HEK293 (cell line): ENCODE measurements around the gene WFDC12.

Experiments
- CTCF ChIA-PET: fragments of 350-600 bp; formaldehyde crosslinking; extraction: SDS; loops from one replicate; lab custom pipeline; 2021; ENCODE audit warnings: antibody characterized with exemption; lab: Yijun Ruan, JAX
- POLR2A ChIA-PET: fragments of 300-600 bp; formaldehyde crosslinking; extraction: SDS; loops from one replicate; lab custom pipeline; 2020; ENCODE audit warnings: antibody characterized with exemption, inconsistent platforms; lab: Yijun Ruan, JAX
- H3K27ac ChIP-seq: fragments of 200-500 bp; sonication (Bioruptor generic); 2 replicates; pipeline ENCODE4 v1.5.1; 2014; ENCODE audit warnings: low read depth, low read length, control low read depth, inconsistent platforms; ENCODE audit errors: extremely low read depth
- H3K36me3 ChIP-seq, 2 experiments: fragments of 200-500 bp in 1 of 2; sonication (Bioruptor generic) in 1 of 2; 1 replicate in 1 of 2; 2 replicates in 1 of 2; pipeline ENCODE4 v1.5.1; 2014 to 2017; ENCODE audit warnings: inconsistent platforms in 2 of 2, low read length in 2 of 2; ENCODE audit not compliant: control insufficient read depth in 2 of 2, insufficient read depth in 1 of 2
- H3K4me1 ChIP-seq: fragments of 200-500 bp; sonication (Bioruptor generic); 2 replicates; pipeline ENCODE4 v1.5.1; 2014; ENCODE audit warnings: mild to moderate bottlenecking, low read length, inconsistent platforms; ENCODE audit not compliant: control insufficient read depth, insufficient read depth
- H3K4me3 ChIP-seq: 2 replicates; pipeline ENCODE4 v1.5.1; 2011; ENCODE audit warnings: low read depth, mild to moderate bottlenecking, control low read depth, low read length, moderate library complexity
- H3K9me3 ChIP-seq: fragments of 200-500 bp; sonication (Bioruptor generic); 2 replicates; pipeline ENCODE4 v1.5.1; 2014; ENCODE audit warnings: low read depth, low read length, inconsistent platforms; ENCODE audit not compliant: control insufficient read depth, insufficient read depth
- KLF10 ChIP-seq: fragments of 450-650 bp; IDR thresholded peaks from 2 replicates; pipeline ENCODE4 v1.5.1; 2018; ENCODE audit warnings: missing biosample characterization, mild to moderate bottlenecking, missing genetic modification characterization
- KLF8 ChIP-seq: fragments of 450-650 bp; formaldehyde crosslinking; IDR thresholded peaks from 2 replicates; pipeline ENCODE4 v1.5.1; 2016; ENCODE audit warnings: missing biosample characterization, missing genetic modification characterization
- MYNN ChIP-seq: fragments of 450-650 bp; formaldehyde crosslinking; IDR thresholded peaks from 2 replicates; pipeline ENCODE4 v1.5.1; 2016; ENCODE audit warnings: missing biosample characterization, missing genetic modification characterization, borderline replicate concordance
- ZBTB1 ChIP-seq: fragments of 450-650 bp; formaldehyde crosslinking; IDR thresholded peaks from 2 replicates; pipeline ENCODE4 v1.5.1; 2016; ENCODE audit warnings: missing biosample characterization, missing genetic modification characterization
- ZBTB48 ChIP-seq: fragments of 450-650 bp; formaldehyde crosslinking; IDR thresholded peaks from 2 replicates; pipeline ENCODE4 v1.5.1; 2016; ENCODE audit warnings: missing biosample characterization, missing genetic modification characterization
- ZFP37 ChIP-seq: fragments of 450-650 bp; formaldehyde crosslinking; IDR thresholded peaks from 2 replicates; pipeline ENCODE4 v1.5.1; 2016; ENCODE audit warnings: missing biosample characterization, missing genetic modification characterization
- ZNF138 ChIP-seq: fragments of 450-650 bp; formaldehyde crosslinking; IDR thresholded peaks from 2 replicates; pipeline ENCODE4 v1.5.1; 2016; ENCODE audit warnings: missing biosample characterization, missing genetic modification characterization, borderline replicate concordance
- ZNF221 ChIP-seq: fragments of 450-650 bp; formaldehyde crosslinking; IDR thresholded peaks from 2 replicates; pipeline ENCODE4 v1.5.1; 2017; ENCODE audit warnings: missing biosample characterization, missing genetic modification characterization, borderline replicate concordance
- ZNF324 ChIP-seq: fragments of 450-650 bp; formaldehyde crosslinking; IDR thresholded peaks from 2 replicates; pipeline ENCODE4 v1.5.1; 2016; ENCODE audit warnings: missing biosample characterization, missing genetic modification characterization
- ZNF416 ChIP-seq: fragments of 450-650 bp; formaldehyde crosslinking; IDR thresholded peaks from 2 replicates; pipeline ENCODE4 v1.5.1; 2016; ENCODE audit warnings: missing biosample characterization, missing genetic modification characterization
- ZNF473 ChIP-seq: fragments of 450-650 bp; formaldehyde crosslinking; IDR thresholded peaks from 2 replicates; pipeline ENCODE4 v1.5.1; 2017; ENCODE audit warnings: missing biosample characterization, missing genetic modification characterization
- ZNF670 ChIP-seq: fragments of 450-650 bp; formaldehyde crosslinking; IDR thresholded peaks from 2 replicates; pipeline ENCODE4 v1.5.1; 2016; ENCODE audit warnings: missing biosample characterization, missing genetic modification characterization, low read depth
- TF ChIP-seq, protein P1 (sequence below): fragments of 450-650 bp; formaldehyde crosslinking; conservative IDR thresholded peaks from 2 replicates; pipeline ENCODE4 v1.5.1; 2016; ENCODE audit warnings: low read depth, missing biosample characterization, missing genetic modification characterization
- TF ChIP-seq, protein P2 (sequence below): IDR thresholded peaks from 2 replicates; pipeline ENCODE4 v1.6.1; 2011; ENCODE audit warnings: mild to moderate bottlenecking, low read depth, low read length, borderline replicate concordance
- TF ChIP-seq, protein P3 (sequence below): fragments of 450-650 bp; formaldehyde crosslinking; IDR thresholded peaks from 2 replicates; pipeline ENCODE4 v1.5.1; 2016; ENCODE audit warnings: missing biosample characterization, missing genetic modification characterization
- TF ChIP-seq, protein P4 (sequence below): fragments of 450-650 bp; formaldehyde crosslinking; IDR thresholded peaks from 2 replicates; pipeline ENCODE4 v1.5.1; 2017; ENCODE audit warnings: missing biosample characterization, missing genetic modification characterization
- TF ChIP-seq, protein P5 (sequence below): fragments of 450-650 bp; formaldehyde crosslinking; IDR thresholded peaks from 2 replicates; pipeline ENCODE4 v1.5.1; 2016; ENCODE audit warnings: missing biosample characterization, missing genetic modification characterization
- TF ChIP-seq, protein P6 (sequence below): fragments of 450-650 bp; formaldehyde crosslinking; IDR thresholded peaks from 2 replicates; pipeline ENCODE4 v1.5.1; 2016; ENCODE audit warnings: missing biosample characterization, missing genetic modification characterization

Gene WFDC12

DNA sequence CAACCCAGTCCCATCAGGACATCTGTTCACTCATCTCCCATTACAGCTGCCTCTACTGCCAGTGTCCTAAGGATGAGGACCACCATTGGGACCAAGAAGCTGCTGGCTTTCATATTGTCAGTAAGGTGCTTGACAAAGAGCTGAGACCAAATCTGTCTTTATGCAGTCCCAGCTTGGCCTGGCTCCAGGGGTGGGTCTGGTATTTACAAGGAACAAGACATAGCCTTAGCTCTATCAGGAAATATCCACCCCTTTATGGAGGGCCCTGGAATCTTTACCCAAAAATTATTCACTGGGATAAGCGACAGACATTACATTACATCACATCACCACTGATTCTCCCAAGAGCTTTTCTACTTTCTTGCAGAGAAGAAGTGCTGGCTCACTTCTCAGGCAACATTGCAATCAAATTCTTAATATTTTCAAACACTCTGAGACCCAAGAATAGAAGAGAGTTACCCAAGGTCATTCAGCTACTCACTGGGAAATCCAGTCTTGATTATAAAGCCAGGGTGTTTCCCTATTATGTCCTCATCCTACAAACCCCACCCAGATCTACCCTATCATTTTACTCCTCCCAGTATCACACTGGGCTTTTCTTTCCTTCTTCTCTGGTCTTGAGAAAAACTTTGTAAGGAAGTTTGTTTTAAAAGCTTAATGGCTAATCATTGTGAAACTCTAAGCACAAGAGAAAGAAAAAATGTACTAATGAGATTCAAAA lies 39.0 kb upstream of the WFDC12 start (continued):
- TF ChIP-seq, protein P1, sequence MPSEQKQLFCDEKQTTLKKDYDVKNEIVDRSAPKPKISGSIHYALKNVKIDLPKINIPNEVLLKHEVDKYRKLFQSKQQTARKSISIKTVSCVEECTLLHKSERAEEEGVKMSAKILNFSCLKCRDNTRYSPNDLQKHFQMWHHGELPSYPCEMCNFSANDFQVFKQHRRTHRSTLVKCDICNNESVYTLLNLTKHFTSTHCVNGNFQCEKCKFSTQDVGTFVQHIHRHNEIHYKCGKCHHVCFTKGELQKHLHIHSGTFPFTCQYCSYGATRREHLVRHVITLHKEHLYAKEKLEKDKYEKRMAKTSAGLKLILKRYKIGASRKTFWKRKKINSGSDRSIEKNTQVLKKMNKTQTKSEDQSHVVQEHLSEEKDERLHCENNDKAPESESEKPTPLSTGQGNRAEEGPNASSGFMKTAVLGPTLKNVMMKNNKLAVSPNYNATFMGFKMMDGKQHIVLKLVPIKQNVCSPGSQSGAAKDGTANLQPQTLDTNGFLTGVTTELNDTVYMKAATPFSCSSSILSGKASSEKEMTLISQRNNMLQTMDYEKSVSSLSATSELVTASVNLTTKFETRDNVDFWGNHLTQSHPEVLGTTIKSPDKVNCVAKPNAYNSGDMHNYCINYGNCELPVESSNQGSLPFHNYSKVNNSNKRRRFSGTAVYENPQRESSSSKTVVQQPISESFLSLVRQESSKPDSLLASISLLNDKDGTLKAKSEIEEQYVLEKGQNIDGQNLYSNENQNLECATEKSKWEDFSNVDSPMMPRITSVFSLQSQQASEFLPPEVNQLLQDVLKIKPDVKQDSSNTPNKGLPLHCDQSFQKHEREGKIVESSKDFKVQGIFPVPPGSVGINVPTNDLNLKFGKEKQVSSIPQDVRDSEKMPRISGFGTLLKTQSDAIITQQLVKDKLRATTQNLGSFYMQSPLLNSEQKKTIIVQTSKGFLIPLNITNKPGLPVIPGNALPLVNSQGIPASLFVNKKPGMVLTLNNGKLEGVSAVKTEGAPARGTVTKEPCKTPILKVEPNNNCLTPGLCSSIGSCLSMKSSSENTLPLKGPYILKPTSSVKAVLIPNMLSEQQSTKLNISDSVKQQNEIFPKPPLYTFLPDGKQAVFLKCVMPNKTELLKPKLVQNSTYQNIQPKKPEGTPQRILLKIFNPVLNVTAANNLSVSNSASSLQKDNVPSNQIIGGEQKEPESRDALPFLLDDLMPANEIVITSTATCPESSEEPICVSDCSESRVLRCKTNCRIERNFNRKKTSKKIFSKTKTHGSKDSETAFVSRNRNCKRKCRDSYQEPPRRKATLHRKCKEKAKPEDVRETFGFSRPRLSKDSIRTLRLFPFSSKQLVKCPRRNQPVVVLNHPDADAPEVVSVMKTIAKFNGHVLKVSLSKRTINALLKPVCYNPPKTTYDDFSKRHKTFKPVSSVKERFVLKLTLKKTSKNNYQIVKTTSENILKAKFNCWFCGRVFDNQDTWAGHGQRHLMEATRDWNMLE (tag by site-specific recombination) = no peak
- no peak for TF ChIP-seq MYNN (tag by site-specific recombination)
- no peak for TF ChIP-seq KLF8 (tag by site-specific recombination)

DNA sequence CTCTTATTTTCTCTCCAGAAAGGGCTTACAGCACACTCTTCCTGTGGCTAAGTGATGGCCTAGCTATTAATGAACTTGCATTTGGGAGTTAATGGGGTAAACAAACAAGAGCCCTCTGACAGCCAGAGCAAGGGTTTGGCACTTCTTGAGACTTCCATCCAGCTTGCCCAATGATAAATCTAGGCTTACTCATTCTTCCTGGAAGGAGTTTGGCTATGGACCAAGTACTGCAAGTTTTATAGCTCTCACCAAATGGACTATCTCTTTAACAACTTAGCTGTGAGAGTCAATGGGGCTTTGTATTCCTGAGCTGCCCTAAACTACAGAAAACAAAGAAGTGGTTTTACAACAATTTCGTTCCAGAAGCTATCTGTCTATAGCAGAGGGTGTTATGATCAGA lies 33.7 kb upstream of the WFDC12 start:
- POLR2A ChIA-PET = interaction anchor here (0.6 to 0.7 kb wide), 2 partner anchors 119 to 197 kb away, joined by 3 read pairs; partner anchors contain the start of gene TOMM34
- Histone ChIP-seq H3K27ac (no peak overlapping the region), H3K36me3 (no peaks in the 10 kb centered on the region), H3K4me3 (no peak overlapping the region), H3K9me3 (no peaks in the 10 kb centered on the region; the same call in 1 of the 2 replicates), H3K4me1 (no peaks in the 10 kb centered on the region)
- CTCF ChIA-PET = interaction anchor here (1.1 to 1.7 kb wide), 4 partner anchors 11 to 161 kb away, joined by 3 to 7 read pairs (median 3); no protein-coding TSS in a partner anchor
- TF ChIP-seq ZFP37 (tag by site-specific recombination) (no peak), ZNF416 (no peak), ZBTB48 (no peak), ZNF138 (no peak), MYNN (tag by site-specific recombination) (no peak), ZBTB1 (no peak), KLF10 (tag by site-specific recombination) (no peak), ZNF670 (no peak), ZNF473 (tag by site-specific recombination) (no peak), ZNF324 (tag by site-specific recombination) (no peak), ZNF221 (tag by site-specific recombination) (no peak)
- TF ChIP-seq, protein P2, sequence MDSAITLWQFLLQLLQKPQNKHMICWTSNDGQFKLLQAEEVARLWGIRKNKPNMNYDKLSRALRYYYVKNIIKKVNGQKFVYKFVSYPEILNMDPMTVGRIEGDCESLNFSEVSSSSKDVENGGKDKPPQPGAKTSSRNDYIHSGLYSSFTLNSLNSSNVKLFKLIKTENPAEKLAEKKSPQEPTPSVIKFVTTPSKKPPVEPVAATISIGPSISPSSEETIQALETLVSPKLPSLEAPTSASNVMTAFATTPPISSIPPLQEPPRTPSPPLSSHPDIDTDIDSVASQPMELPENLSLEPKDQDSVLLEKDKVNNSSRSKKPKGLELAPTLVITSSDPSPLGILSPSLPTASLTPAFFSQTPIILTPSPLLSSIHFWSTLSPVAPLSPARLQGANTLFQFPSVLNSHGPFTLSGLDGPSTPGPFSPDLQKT = no peak
- TF ChIP-seq, protein P3, sequence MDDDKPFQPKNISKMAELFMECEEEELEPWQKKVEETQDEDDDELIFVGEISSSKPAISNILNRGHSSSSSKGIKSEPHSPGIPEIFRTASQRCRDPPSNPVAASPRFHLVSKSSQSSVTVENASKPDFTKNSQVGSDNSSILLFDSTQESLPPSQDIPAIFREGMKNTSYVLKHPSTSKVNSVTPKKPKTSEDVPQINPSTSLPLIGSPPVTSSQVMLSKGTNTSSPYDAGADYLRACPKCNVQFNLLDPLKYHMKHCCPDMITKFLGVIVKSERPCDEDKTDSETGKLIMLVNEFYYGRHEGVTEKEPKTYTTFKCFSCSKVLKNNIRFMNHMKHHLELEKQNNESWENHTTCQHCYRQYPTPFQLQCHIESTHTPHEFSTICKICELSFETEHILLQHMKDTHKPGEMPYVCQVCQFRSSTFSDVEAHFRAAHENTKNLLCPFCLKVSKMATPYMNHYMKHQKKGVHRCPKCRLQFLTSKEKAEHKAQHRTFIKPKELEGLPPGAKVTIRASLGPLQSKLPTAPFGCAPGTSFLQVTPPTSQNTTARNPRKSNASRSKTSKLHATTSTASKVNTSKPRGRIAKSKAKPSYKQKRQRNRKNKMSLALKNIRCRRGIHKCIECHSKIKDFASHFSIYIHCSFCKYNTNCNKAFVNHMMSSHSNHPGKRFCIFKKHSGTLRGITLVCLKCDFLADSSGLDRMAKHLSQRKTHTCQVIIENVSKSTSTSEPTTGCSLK (tag by site-specific recombination) = no peak
- TF ChIP-seq, protein P4, sequence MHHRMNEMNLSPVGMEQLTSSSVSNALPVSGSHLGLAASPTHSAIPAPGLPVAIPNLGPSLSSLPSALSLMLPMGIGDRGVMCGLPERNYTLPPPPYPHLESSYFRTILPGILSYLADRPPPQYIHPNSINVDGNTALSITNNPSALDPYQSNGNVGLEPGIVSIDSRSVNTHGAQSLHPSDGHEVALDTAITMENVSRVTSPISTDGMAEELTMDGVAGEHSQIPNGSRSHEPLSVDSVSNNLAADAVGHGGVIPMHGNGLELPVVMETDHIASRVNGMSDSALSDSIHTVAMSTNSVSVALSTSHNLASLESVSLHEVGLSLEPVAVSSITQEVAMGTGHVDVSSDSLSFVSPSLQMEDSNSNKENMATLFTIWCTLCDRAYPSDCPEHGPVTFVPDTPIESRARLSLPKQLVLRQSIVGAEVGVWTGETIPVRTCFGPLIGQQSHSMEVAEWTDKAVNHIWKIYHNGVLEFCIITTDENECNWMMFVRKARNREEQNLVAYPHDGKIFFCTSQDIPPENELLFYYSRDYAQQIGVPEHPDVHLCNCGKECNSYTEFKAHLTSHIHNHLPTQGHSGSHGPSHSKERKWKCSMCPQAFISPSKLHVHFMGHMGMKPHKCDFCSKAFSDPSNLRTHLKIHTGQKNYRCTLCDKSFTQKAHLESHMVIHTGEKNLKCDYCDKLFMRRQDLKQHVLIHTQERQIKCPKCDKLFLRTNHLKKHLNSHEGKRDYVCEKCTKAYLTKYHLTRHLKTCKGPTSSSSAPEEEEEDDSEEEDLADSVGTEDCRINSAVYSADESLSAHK (tag by site-specific recombination) = peak; percentile 86
- TF ChIP-seq, protein P5, sequence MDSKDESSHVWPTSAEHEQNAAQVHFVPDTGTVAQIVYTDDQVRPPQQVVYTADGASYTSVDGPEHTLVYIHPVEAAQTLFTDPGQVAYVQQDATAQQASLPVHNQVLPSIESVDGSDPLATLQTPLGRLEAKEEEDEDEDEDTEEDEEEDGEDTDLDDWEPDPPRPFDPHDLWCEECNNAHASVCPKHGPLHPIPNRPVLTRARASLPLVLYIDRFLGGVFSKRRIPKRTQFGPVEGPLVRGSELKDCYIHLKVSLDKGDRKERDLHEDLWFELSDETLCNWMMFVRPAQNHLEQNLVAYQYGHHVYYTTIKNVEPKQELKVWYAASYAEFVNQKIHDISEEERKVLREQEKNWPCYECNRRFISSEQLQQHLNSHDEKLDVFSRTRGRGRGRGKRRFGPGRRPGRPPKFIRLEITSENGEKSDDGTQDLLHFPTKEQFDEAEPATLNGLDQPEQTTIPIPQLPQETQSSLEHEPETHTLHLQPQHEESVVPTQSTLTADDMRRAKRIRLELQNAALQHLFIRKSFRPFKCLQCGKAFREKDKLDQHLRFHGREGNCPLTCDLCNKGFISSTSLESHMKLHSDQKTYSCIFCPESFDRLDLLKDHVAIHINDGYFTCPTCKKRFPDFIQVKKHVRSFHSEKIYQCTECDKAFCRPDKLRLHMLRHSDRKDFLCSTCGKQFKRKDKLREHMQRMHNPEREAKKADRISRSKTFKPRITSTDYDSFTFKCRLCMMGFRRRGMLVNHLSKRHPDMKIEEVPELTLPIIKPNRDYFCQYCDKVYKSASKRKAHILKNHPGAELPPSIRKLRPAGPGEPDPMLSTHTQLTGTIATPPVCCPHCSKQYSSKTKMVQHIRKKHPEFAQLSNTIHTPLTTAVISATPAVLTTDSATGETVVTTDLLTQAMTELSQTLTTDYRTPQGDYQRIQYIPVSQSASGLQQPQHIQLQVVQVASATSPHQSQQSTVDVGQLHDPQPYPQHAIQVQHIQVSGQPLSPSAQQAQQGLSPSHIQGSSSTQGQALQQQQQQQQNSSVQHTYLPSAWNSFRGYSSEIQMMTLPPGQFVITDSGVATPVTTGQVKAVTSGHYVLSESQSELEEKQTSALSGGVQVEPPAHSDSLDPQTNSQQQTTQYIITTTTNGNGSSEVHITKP (tag by site-specific recombination) = peak; percentile 44; the same call in 1 of the 2 replicates
- TF ChIP-seq, protein P6, sequence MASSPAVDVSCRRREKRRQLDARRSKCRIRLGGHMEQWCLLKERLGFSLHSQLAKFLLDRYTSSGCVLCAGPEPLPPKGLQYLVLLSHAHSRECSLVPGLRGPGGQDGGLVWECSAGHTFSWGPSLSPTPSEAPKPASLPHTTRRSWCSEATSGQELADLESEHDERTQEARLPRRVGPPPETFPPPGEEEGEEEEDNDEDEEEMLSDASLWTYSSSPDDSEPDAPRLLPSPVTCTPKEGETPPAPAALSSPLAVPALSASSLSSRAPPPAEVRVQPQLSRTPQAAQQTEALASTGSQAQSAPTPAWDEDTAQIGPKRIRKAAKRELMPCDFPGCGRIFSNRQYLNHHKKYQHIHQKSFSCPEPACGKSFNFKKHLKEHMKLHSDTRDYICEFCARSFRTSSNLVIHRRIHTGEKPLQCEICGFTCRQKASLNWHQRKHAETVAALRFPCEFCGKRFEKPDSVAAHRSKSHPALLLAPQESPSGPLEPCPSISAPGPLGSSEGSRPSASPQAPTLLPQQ (tag by site-specific recombination) = 0 out of 2 replicates have a peak, but pooled peaks have one; percentile 24
